ENCODE measurements around the gene CASTOR1.
A peak's percentile ranks its signal among the peaks of the same experiment; 100 is the strongest.

CASTOR1 gene

GRCh38 chr22:30297991-30298701, 8.8 kb upstream of the CASTOR1 start:
- no peak for DNase-seq (ENCODE audit: low spot score)

GRCh38 chr22:30297276-30297990, 8.1 kb upstream of the CASTOR1 start:
- no peak for DNase-seq (ENCODE audit: low spot score)

GRCh38 chr22:30296833-30297232, 7.5 kb upstream of the CASTOR1 start:
- no peak for DNase-seq (ENCODE audit: low spot score)

GRCh38 chr22:30296324-30296723, 7.0 kb upstream of the CASTOR1 start:
- DNase-seq (ENCODE audit: low spot score): no peak

- no peak for DNase-seq (ENCODE audit: low spot score)
Observed at GRCh38 chr22:30295576-30295975, 6.3 kb upstream of the CASTOR1 start.

GRCh38 chr22:30294830-30295229, 5.5 kb upstream of the CASTOR1 start:
- no peak for DNase-seq (ENCODE audit: low spot score)

GRCh38 chr22:30294066-30294465, 4.8 kb upstream of the CASTOR1 start:
- no peak for DNase-seq (ENCODE audit: low spot score)

- no peak for DNase-seq (ENCODE audit: low spot score)
Observed at GRCh38 chr22:30293026-30293425, 3.7 kb upstream of the CASTOR1 start.

- DNase-seq (ENCODE audit: low spot score): no peak
Observed at GRCh38 chr22:30292069-30292970, 3.0 kb upstream of the CASTOR1 start.

- DNase-seq (ENCODE audit: low spot score): no peak
Observed at GRCh38 chr22:30291058-30291892, 2.0 kb upstream of the CASTOR1 start.

- no peak for DNase-seq (ENCODE audit: low spot score)
Observed at GRCh38 chr22:30290342-30291057, 1.2 kb upstream of the CASTOR1 start.

GRCh38 chr22:30289980-30290313, 642 bp upstream of the CASTOR1 start:
- DNase-seq (ENCODE audit: low spot score): no peak

GRCh38 chr22:30288419-30289140, 725 bp downstream of the CASTOR1 start:
- DNase-seq (ENCODE audit: low spot score): no peak

- DNase-seq (ENCODE audit: low spot score): peak; percentile 87
Observed at GRCh38 chr22:30287648-30288418, 1.5 kb downstream of the CASTOR1 start.

GRCh38 chr22:30286813-30287647, 2.3 kb downstream of the CASTOR1 start:
- peak; percentile 78 for DNase-seq (ENCODE audit: low spot score)

GRCh38 chr22:30286331-30286730, 3.0 kb downstream of the CASTOR1 start:
- no peak for DNase-seq (ENCODE audit: low spot score)

- no peak for DNase-seq (ENCODE audit: low spot score)
Observed at GRCh38 chr22:30285846-30286200, 3.5 kb downstream of the CASTOR1 start.

GRCh38 chr22:30285176-30285845, 4.0 kb downstream of the CASTOR1 start:
- no peak for DNase-seq (ENCODE audit: low spot score)

All from HuH-7.5 (cell line).